ENCODE measurements around the gene WFS1. TPM values are rescaled to one million over a fixed set of nuclear protein-coding genes. Genes with fewer than 3 reads are reported as not detected.
A peak's percentile ranks its signal among the peaks of the same experiment; 100 is the strongest.

WFS1 gene
- total and polyA plus RNA-seq, 5 donors = 47.9 to 76.6 (median 58.4) TPM

GRCh38 chr4:6262176-6262575 lies 7.5 kb upstream of the WFS1 start:
- Histone ChIP-seq H3K27me3 (ENCODE audit: control insufficient read depth, insufficient read depth) (no peaks in the 10 kb centered on the region), H3K4me3 (ENCODE audit: low read length) (no peak overlapping the region), H3K9me3 (ENCODE audit: control insufficient read depth, low read length) (no peaks in the 10 kb centered on the region), H3K27ac (ENCODE audit: low read length) (no peak overlapping the region), H3K4me1 (ENCODE audit: control insufficient read depth, insufficient read depth, low read length) (no peaks in the 10 kb centered on the region)
- 87% methylated on average over 12 of the region's 12 CpGs for whole genome bisulfite sequencing
- ATAC-seq = no peak
- intact Hi-C loops (cut with DNase I) = loop anchor here in 1 of 4 donors (5.0 kb wide), 1 partner anchor 65 kb away; no protein-coding TSS in a partner anchor
- DNase-seq = no peak

- H3K4me3 ChIP-seq (ENCODE audit: low read length) = no peak overlapping the region
- H3K4me1 ChIP-seq (ENCODE audit: control insufficient read depth, insufficient read depth, low read length) = no peaks in the 10 kb centered on the region
- H3K27ac ChIP-seq (ENCODE audit: low read length) = no peak overlapping the region
- intact Hi-C loops (cut with DNase I) = loop anchor here in 1 of 4 donors (5.0 kb wide), 1 partner anchor 64 kb away; no protein-coding TSS in a partner anchor
- no peak for DNase-seq
- no peak for ATAC-seq
- H3K9me3 ChIP-seq (ENCODE audit: control insufficient read depth, low read length) = no peaks in the 10 kb centered on the region
- 67% methylated on average over 10 of the region's 10 CpGs for WGBS
- no peaks in the 10 kb centered on the region for H3K27me3 ChIP-seq (ENCODE audit: control insufficient read depth, insufficient read depth)
These were observed 6.7 kb upstream of the WFS1 start for GRCh38 chr4:6262847-6263487.

GRCh38 chr4:6263526-6264224 lies 6.0 kb upstream of the WFS1 start:
- intact Hi-C loops (cut with DNase I) = loop anchor here in 3 of 4 donors (1.0 to 5.0 kb wide), 2 partner anchors 64 kb away; no protein-coding TSS in a partner anchor
- H3K27me3 ChIP-seq (ENCODE audit: control insufficient read depth, insufficient read depth) = no peaks in the 10 kb centered on the region
- no peak overlapping the region for H3K27ac ChIP-seq (ENCODE audit: low read length)
- no peaks in the 10 kb centered on the region for H3K4me1 ChIP-seq (ENCODE audit: control insufficient read depth, insufficient read depth, low read length)
- H3K4me3 ChIP-seq (ENCODE audit: low read length) = no peak overlapping the region
- DNase-seq (no peak), ATAC-seq (peak in 1 of 2 donors; percentile 27)
- 72% methylated on average over 15 of the region's 15 CpGs for WGBS
- no peaks in the 10 kb centered on the region for H3K9me3 ChIP-seq (ENCODE audit: control insufficient read depth, low read length)

GRCh38 chr4:6264225-6264540 lies 5.5 kb upstream of the WFS1 start:
- Histone ChIP-seq H3K27ac (ENCODE audit: low read length) (no peak overlapping the region), H3K27me3 (ENCODE audit: control insufficient read depth, insufficient read depth) (no peaks in the 10 kb centered on the region), H3K9me3 (ENCODE audit: control insufficient read depth, low read length) (no peaks in the 10 kb centered on the region), H3K4me3 (ENCODE audit: low read length) (no peak overlapping the region), H3K4me1 (ENCODE audit: control insufficient read depth, insufficient read depth, low read length) (no peaks in the 10 kb centered on the region)
- DNase-seq = peak in 2 of 3 donors; percentile 77 to 81
- intact Hi-C loops (cut with DNase I) = loop anchor here in 3 of 4 donors (1.0 to 5.0 kb wide), 2 partner anchors 63 kb away; no protein-coding TSS in a partner anchor
- 54% methylated on average over 3 of the region's 3 CpGs for WGBS
- peak; percentile 70 to 72 for ATAC-seq

GRCh38 chr4:6265546-6265945 lies 4.1 kb upstream of the WFS1 start:
- Histone ChIP-seq H3K27ac (ENCODE audit: low read length) (no peak overlapping the region), H3K9me3 (ENCODE audit: control insufficient read depth, low read length) (no peaks in the 10 kb centered on the region), H3K4me1 (ENCODE audit: control insufficient read depth, insufficient read depth, low read length) (no peaks in the 10 kb centered on the region), H3K27me3 (ENCODE audit: control insufficient read depth, insufficient read depth) (no peaks in the 10 kb centered on the region), H3K4me3 (ENCODE audit: low read length) (no peak overlapping the region)
- intact Hi-C loops (cut with DNase I) = no loop called here
- 81% methylated on average over 3 of the region's 3 CpGs for WGBS
- DNase-seq (no peak), ATAC-seq (no peak)

- H3K4me3 ChIP-seq (ENCODE audit: low read length) = no peak overlapping the region
- ATAC-seq = no peak
- peaks cover 15% of the 10 kb centered on the region for H3K4me1 ChIP-seq (ENCODE audit: control insufficient read depth, insufficient read depth, low read length)
- WGBS = 34% methylated on average over 3 of the region's 3 CpGs
- H3K27me3 ChIP-seq (ENCODE audit: control insufficient read depth, insufficient read depth) = no peaks in the 10 kb centered on the region
- intact Hi-C loops (cut with DNase I) = no loop called here
- no peak overlapping the region for H3K27ac ChIP-seq (ENCODE audit: low read length)
- H3K9me3 ChIP-seq (ENCODE audit: control insufficient read depth, low read length) = no peaks in the 10 kb centered on the region
- DNase-seq = no peak
These were observed 2.1 kb upstream of the WFS1 start for GRCh38 chr4:6267573-6267972.

GRCh38 chr4:6268650-6269615 lies 717 bp upstream of the WFS1 start:
- Histone ChIP-seq H3K27ac (ENCODE audit: low read length) (no peak overlapping the region), H3K4me1 (ENCODE audit: control insufficient read depth, insufficient read depth, low read length) (peaks cover 24% of the 10 kb centered on the region), H3K4me3 (ENCODE audit: low read length) (peak overlapping the region; percentile 35), H3K27me3 (ENCODE audit: control insufficient read depth, insufficient read depth) (no peaks in the 10 kb centered on the region), H3K9me3 (ENCODE audit: control insufficient read depth, low read length) (no peaks in the 10 kb centered on the region)
- intact Hi-C loops (cut with DNase I) = no loop called here
- ATAC-seq (no peak), DNase-seq (peak in 1 of 3 donors; percentile 39)
- 24% methylated on average over 32 of the region's 32 CpGs for WGBS

GRCh38 chr4:6270636-6271121 lies 1.0 kb downstream of the WFS1 start:
- no peaks in the 10 kb centered on the region for H3K27me3 ChIP-seq (ENCODE audit: control insufficient read depth, insufficient read depth)
- intact Hi-C loops (cut with DNase I) = no loop called here
- WGBS = 18% methylated on average over 8 of the region's 8 CpGs
- peak overlapping the region; percentile 73 for H3K4me3 ChIP-seq (ENCODE audit: low read length)
- no peaks in the 10 kb centered on the region for H3K9me3 ChIP-seq (ENCODE audit: control insufficient read depth, low read length)
- DNase-seq = peak in 1 of 3 donors; percentile 65
- H3K4me1 ChIP-seq (ENCODE audit: control insufficient read depth, insufficient read depth, low read length) = peaks cover 24% of the 10 kb centered on the region
- H3K27ac ChIP-seq (ENCODE audit: low read length) = peak overlapping the region; percentile 31
- ATAC-seq = no peak

GRCh38 chr4:6271206-6271605 lies 1.6 kb downstream of the WFS1 start:
- H3K4me3 ChIP-seq (ENCODE audit: low read length) = no peak overlapping the region
- H3K9me3 ChIP-seq (ENCODE audit: control insufficient read depth, low read length) = no peaks in the 10 kb centered on the region
- whole genome bisulfite sequencing = 65% methylated on average over 9 of the region's 9 CpGs
- intact Hi-C loops (cut with DNase I) = no loop called here
- DNase-seq (no peak), ATAC-seq (no peak)
- peak overlapping the region; percentile 31 for H3K27ac ChIP-seq (ENCODE audit: low read length)
- no peaks in the 10 kb centered on the region for H3K27me3 ChIP-seq (ENCODE audit: control insufficient read depth, insufficient read depth)
- H3K4me1 ChIP-seq (ENCODE audit: control insufficient read depth, insufficient read depth, low read length) = peaks cover 24% of the 10 kb centered on the region

GRCh38 chr4:6271701-6272465 lies 2.2 kb downstream of the WFS1 start:
- intact Hi-C loops (cut with DNase I) = no loop called here
- Histone ChIP-seq H3K27ac (ENCODE audit: low read length) (peak overlapping the region; percentile 10), H3K4me1 (ENCODE audit: control insufficient read depth, insufficient read depth, low read length) (peaks cover 29% of the 10 kb centered on the region), H3K9me3 (ENCODE audit: control insufficient read depth, low read length) (no peaks in the 10 kb centered on the region), H3K4me3 (ENCODE audit: low read length) (no peak overlapping the region), H3K27me3 (ENCODE audit: control insufficient read depth, insufficient read depth) (no peaks in the 10 kb centered on the region)
- WGBS = 29% methylated on average over 15 of the region's 15 CpGs
- ATAC-seq (peak; percentile 5 to 30), DNase-seq (peak; percentile 44 to 83 (median 80))
